NOMO-1 treated with dmso at 0.1 percent for 144 hours (cell line): Measurements from ENCODE around the gene ENDOV.

ENCODE experiments used
- DNase-seq: peaks from one replicate; lab custom pipeline; 2025; ENCODE audit not compliant: unreplicated experiment; lab: John Stamatoyannopoulos, UW

Gene ENDOV

GRCh38 chr17:80430446-80431245 lies 15.7 kb downstream of the ENDOV start:
- DNase-seq: no peak

GRCh38 chr17:80431246-80432195 lies 16.6 kb downstream of the ENDOV start:
- DNase-seq: no peak

GRCh38 chr17:80432350-80432955 lies 17.5 kb downstream of the ENDOV start:
- DNase-seq: no peak

- DNase-seq: no peak
Measured at GRCh38 chr17:80432961-80433550, 18.1 kb downstream of the ENDOV start.

GRCh38 chr17:80433916-80434666 lies 19.1 kb downstream of the ENDOV start:
- DNase-seq: no peak

- no peak for DNase-seq
Measured at GRCh38 chr17:80437532-80437931, 22.6 kb downstream of the ENDOV start.

GRCh38 chr17:80438806-80439205 lies 23.8 kb downstream of the ENDOV start:
- DNase-seq: no peak

- no peak for DNase-seq
Measured at GRCh38 chr17:80439499-80439898, 24.5 kb downstream of the ENDOV start.

GRCh38 chr17:80441133-80441578 lies 26.2 kb downstream of the ENDOV start:
- peak; percentile 7 for DNase-seq

GRCh38 chr17:80441598-80442322 lies 26.8 kb downstream of the ENDOV start:
- DNase-seq: no peak

GRCh38 chr17:80442323-80442659 lies 27.3 kb downstream of the ENDOV start:
- DNase-seq: no peak

GRCh38 chr17:80442764-80443163 lies 27.8 kb downstream of the ENDOV start:
- no peak for DNase-seq

GRCh38 chr17:80443498-80443897 lies 28.5 kb downstream of the ENDOV start:
- no peak for DNase-seq

- DNase-seq: no peak
Measured at GRCh38 chr17:80443916-80444643, 29.1 kb downstream of the ENDOV start.

GRCh38 chr17:80444644-80444979 lies 29.6 kb downstream of the ENDOV start:
- no peak for DNase-seq

GRCh38 chr17:80445007-80445725 lies 30.2 kb downstream of the ENDOV start:
- no peak for DNase-seq

GRCh38 chr17:80445726-80446110 lies 30.8 kb downstream of the ENDOV start:
- no peak for DNase-seq

- DNase-seq: no peak
Measured at GRCh38 chr17:80446645-80447405, 31.9 kb downstream of the ENDOV start.
